DOHH2 (cell line): ENCODE measurements around the gene PPM1A.

Source experiments
- CTCF ChIP-seq: fragments of 200-600 bp; sonication (generic); IDR thresholded peaks from one replicate; pipeline ENCODE4 v1.5.1; 2014; ENCODE audit warnings: antibody characterized with exemption, mild to moderate bottlenecking, low read depth, low read length; ENCODE audit not compliant: poor library complexity, severe bottlenecking
- EZH2phosphoT487 ChIP-seq: fragments of 200-600 bp; sonication (generic); IDR thresholded peaks from 2 replicates; pipeline ENCODE4 v1.6.1; 2017; ENCODE audit warnings: borderline replicate concordance, mild to moderate bottlenecking, antibody characterized with exemption, low read length, moderate library complexity, mixed read lengths

DNA sequence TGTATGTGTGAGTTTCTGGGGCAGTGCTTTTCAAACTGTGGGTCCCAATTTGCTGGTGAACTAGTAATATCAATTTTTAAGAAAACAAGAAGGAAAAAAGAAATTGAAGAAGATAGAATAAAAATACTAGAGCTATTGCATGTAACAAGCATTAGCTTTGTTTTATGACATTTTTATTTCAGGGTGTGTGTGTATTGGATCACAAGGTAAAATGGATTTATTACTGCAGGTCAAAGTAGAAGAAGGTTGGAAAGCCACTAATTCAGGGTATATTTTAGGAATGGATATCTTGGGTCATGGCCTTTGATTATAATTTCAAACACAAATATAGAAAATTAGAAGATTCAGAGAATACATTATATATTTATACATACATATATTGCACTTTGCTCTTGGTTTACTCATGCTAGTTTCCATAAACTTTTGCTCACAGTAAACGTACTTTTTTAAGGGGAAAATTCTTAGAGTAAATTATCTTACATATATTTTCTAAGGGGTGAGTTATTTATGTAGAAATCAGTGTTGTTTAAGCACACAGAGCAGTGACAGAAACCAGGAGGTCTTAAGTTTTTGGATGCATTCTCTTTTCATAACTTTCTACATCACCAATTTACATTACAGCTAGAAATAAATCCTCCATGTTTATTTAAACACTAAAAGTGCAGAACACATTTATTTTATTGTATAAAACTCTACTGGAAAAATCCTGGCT is 34.5 kb upstream of the PPM1A start:
- TF ChIP-seq CTCF: no peak
- no peak for TF ChIP-seq EZH2phosphoT487
